ENCODE results near the gene MTRF1. TPM values are rescaled to one million over a fixed set of nuclear protein-coding genes. Genes with fewer than 3 reads are reported as not detected.

The MTRF1 gene
- total and polyA plus RNA-seq, 2 of the 8 experiments (the other 6 are each of a cell fraction or from before 2014, with no cell fraction given): 8.0 to 19.2 TPM

DNA sequence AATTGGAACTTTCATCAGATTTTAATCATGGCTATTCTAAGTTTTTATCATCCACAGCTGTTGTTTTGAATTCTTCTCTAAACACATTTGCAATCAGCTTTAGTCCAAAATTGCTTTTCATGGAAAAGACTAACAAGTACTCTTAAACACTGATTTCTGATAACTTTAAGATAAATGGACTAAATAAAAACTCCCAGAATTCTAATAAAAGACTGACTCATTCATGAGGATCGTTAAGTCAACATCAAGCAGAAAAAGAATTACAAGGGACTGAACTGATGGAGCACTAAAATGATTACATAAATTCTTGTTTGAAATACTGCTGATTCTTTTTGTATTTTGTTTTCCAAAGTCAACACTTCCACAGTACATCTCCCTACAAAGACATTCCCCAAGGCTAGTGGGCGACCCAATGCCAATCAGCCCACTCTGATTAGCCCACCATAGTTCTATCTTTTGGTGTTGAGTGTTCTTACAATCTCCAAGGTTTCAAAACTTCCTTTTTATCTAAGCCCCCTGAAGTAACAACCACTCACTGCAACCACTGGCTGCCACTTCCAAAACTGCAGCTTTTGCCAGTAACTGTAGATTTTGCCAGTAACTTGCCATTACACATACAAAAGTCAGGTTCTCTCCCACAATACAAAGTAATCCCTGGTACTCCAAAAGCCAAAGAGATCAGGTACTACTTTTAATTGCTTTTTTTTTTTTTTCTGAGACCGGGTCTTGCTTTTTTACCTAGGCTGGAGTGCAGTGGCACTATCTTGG is 33.7 kb upstream of the MTRF1 start:
- no peak overlapping the region for H2BK5ac ChIP-seq (ENCODE audit: low read depth, low read length)
- WGBS, 2 experiments (ENCODE audit: extremely low coverage in 1 of 2, insufficient coverage in 1 of 2, insufficient read length in 1 of 2, insufficient replicate concordance in 2 of 2, low coverage in 1 of 2, low lambda C conversion rate in 2 of 2, missing lambda C conversion rate in 1 of 2): 87% methylated on average over 3 of the region's 3 CpGs; no CpG with 5 or more reads in 1 of the 2 experiments
- no peak overlapping the region for H3K56ac ChIP-seq (replicated peaks; ENCODE audit: insufficient read length, low read depth, low read length)
- no peaks in the 10 kb centered on the region for H3K36me3 ChIP-seq (ENCODE audit: control insufficient read depth in 2 of 4, insufficient read depth in 4 of 4, low read length in 3 of 4)
- no peaks in the 10 kb centered on the region for H3K4me1 ChIP-seq (replicated peaks in 1 of 4; ENCODE audit: control insufficient read depth in 3 of 4, insufficient read depth in 4 of 4, low read length in 3 of 4)
- H4K5ac ChIP-seq (ENCODE audit: insufficient read length, low read depth, low read length): no peak overlapping the region
- no peaks in the 10 kb centered on the region for H3K23me2 ChIP-seq (ENCODE audit: low read depth, low read length)
- no peak overlapping the region for H2AFZ ChIP-seq (ENCODE audit: low read length)
- ChIA-PET POLR2A (ENCODE audit: partially characterized antibody) (interaction anchor here (0.6 kb wide), 1 partner anchor 1528 kb away, joined by 3 read pairs; no protein-coding TSS in a partner anchor), CTCF (ENCODE audit: partially characterized antibody) (no interaction called here)
- no peak overlapping the region for H2BK20ac ChIP-seq (ENCODE audit: low read length)
- no peaks in the 10 kb centered on the region for H3K27me3 ChIP-seq (replicated peaks in 1 of 4; ENCODE audit: control insufficient read depth in 3 of 4, extremely low read depth in 1 of 4, insufficient read depth in 3 of 4, low read length in 3 of 4)
- no peaks in the 10 kb centered on the region for H3K79me1 ChIP-seq (ENCODE audit: low read depth, low read length)
- H2BK15ac ChIP-seq (ENCODE audit: low read length): no peak overlapping the region
- H3K18ac ChIP-seq (ENCODE audit: extremely low read depth, low read length): no peak overlapping the region
- H2AK5ac ChIP-seq (ENCODE audit: low read depth, low read length): no peak overlapping the region
- H3K23ac ChIP-seq (ENCODE audit: insufficient read length): no peak overlapping the region
- no peak overlapping the region for H3K9ac ChIP-seq (replicated peaks in 1 of 4; ENCODE audit: extremely low read depth in 1 of 4, low read depth in 3 of 4, low read length in 3 of 4)
- H3K14ac ChIP-seq (ENCODE audit: insufficient read length): no peak overlapping the region
- no peaks in the 10 kb centered on the region for H4K20me1 ChIP-seq (replicated peaks in 1 of 2; ENCODE audit: control insufficient read depth in 1 of 2, insufficient read depth in 2 of 2, low read length in 2 of 2)
- no peak overlapping the region for H3K4me3 ChIP-seq (ENCODE audit: extremely low read depth in 1 of 4, insufficient read depth in 2 of 4, low read depth in 3 of 4, low read length in 4 of 4)
- H3K4me2 ChIP-seq (ENCODE audit: insufficient read depth in 1 of 2, low read depth in 2 of 2, low read length in 2 of 2): no peak overlapping the region
- FAIRE-seq: no peak
- H3K27ac ChIP-seq (ENCODE audit: low read depth, low read length): no peak overlapping the region
- H3K79me2 ChIP-seq (ENCODE audit: control insufficient read depth in 1 of 2, insufficient read depth in 2 of 2, low read length in 2 of 2): no peaks in the 10 kb centered on the region
- no peak for TF ChIP-seq POU5F1 (IDR thresholded peaks at IDR 0.05; ENCODE audit: low read depth, low read length)
- no peak for TF ChIP-seq SIX5 (IDR thresholded peaks at IDR 0.05; ENCODE audit: low read depth, low read length)
- no peak for TF ChIP-seq YY1 (IDR thresholded peaks at IDR 0.05; ENCODE audit: low read depth, low read length)
- TF ChIP-seq BCL11A (IDR thresholded peaks at IDR 0.05; ENCODE audit: low read depth in 2 of 2, low read length in 2 of 2): no peak
- no peak for TF ChIP-seq SP4 (IDR thresholded peaks at IDR 0.05; ENCODE audit: low read length)
- no peak overlapping the region for H4K91ac ChIP-seq (replicated peaks; ENCODE audit: insufficient read length, low read length)
- DNase-seq (ENCODE audit: low read depth in 1 of 2, low spot score in 2 of 2): no peak
- no peak overlapping the region for H2BK120ac ChIP-seq (replicated peaks; ENCODE audit: low read depth, low read length)
- no peaks in the 10 kb centered on the region; a peak in 1 of 4 replicates for H3K9me3 ChIP-seq (ENCODE audit: insufficient read depth in 2 of 2, low read depth in 1 of 2, low read length in 1 of 2)
- H3K4ac ChIP-seq (replicated peaks; ENCODE audit: insufficient read length, low read depth, low read length): no peak overlapping the region
- H2BK12ac ChIP-seq (ENCODE audit: low read depth, low read length): no peak overlapping the region
- no peak overlapping the region for H4K8ac ChIP-seq (ENCODE audit: extremely low read depth, insufficient read depth, low read length)

Data from H1 (cell line).